Cardiac muscle cell (in vitro differentiated cells and primary cell): ENCODE measurements around the gene TMPRSS7. TPM values are rescaled to one million over a fixed set of nuclear protein-coding genes. Genes with fewer than 3 reads are reported as not detected.

Experiments
- DNase-seq, 2 donors: peaks; one replicate each; pipeline versions ENCODE4 v3.0.0 to v3.0.0-alpha.2; 2010 to 2017; ENCODE audit warnings: low read depth in 1 of 2, low spot score in 1 of 2
- H3K27ac ChIP-seq: fragments of 200-600 bp; sonication (generic); 2 replicates; pipeline ENCODE4 v1.5.1; 2016
- H3K27me3 ChIP-seq: fragments of 200-600 bp; sonication (generic); 2 replicates; pipeline ENCODE4 v1.6.0; 2016; ENCODE audit warnings: control low read depth
- H3K36me3 ChIP-seq: fragments of 200-600 bp; sonication (generic); 2 replicates; pipeline ENCODE4 v1.5.1; 2016; ENCODE audit warnings: control low read depth
- H3K4me1 ChIP-seq: fragments of 200-600 bp; sonication (generic); 2 replicates; pipeline ENCODE4 v1.8.1; 2017; ENCODE audit warnings: low read depth, mild to moderate bottlenecking, mixed run types
- H3K4me3 ChIP-seq: fragments of 200-600 bp; sonication (generic); 2 replicates; pipeline ENCODE4 v1.5.1; 2016; ENCODE audit warnings: mild to moderate bottlenecking
- H3K9me3 ChIP-seq: fragments of 200-600 bp; sonication (generic); 2 replicates; pipeline ENCODE4 v1.5.1; 2017; ENCODE audit warnings: low read depth, mild to moderate bottlenecking, control low read depth
- polyA plus RNA-seq: library from polyadenylated mRNA; unstranded; fragments of >200 nt; fragmentation: Nextera tagmentation; extraction: Ambion mirVana; gene quantifications from 2 replicates; pipeline ENCODE4 v1.2.1, GENCODE V29; 2016
- total RNA-seq: library from RNA; depleted of rRNA; stranded (reverse); fragments of >200 nt; gene quantifications from 2 replicates; pipeline ENCODE4 v1.2.3, GENCODE V29; 2016
- TF ChIP-seq, protein P1 (sequence below): IDR thresholded peaks from 2 replicates; pipeline ENCODE4 v1.5.1; 2012; ENCODE audit warnings: low read depth, mild to moderate bottlenecking, low read length

TMPRSS7 gene
- total and polyA plus RNA-seq, 2 experiments from 2014 or later = not detected

DNA sequence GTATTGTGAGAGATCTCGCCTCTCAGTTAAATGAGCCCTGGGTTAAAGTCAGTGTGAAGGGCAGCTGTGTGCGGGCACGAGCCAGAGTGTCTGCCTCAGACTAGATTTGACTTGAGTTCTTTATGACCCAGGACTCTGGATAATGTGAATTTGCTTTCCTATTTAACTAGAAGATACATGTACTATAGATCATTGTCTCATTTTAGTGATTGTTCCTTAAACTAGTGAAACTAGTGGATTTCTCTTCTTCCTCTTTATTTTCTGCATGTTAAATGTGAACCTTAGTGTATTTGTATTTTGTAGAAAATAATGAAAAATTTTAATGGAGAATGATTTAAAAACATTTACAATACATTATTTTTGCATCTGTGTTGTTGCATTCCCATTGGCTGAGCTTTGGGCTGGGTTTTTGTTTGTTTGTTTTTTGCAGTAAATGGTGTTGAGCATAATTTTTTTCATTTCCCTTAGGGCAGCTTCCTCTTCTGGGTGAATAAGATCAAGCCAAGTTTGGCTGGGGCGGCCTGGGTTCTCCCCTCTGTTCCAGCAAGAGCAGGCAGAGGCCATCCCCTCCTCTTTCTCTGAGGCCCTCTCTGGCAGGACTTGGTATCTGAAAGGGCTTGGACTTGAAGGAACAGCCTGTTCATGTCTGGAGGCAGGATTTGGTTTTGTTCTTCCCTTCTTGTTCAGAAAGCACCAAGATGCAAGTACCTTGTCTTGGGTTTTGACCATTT, 83.5 kb downstream of the TMPRSS7 start:
- Histone ChIP-seq H3K27me3 (no peaks in the 10 kb centered on the region), H3K4me1 (peaks cover 10% of the 10 kb centered on the region), H3K4me3 (no peak overlapping the region), H3K27ac (no peak overlapping the region), H3K9me3 (no peaks in the 10 kb centered on the region), H3K36me3 (peaks cover 6% of the 10 kb centered on the region)
- no peak for DNase-seq
- TF ChIP-seq, protein P1, sequence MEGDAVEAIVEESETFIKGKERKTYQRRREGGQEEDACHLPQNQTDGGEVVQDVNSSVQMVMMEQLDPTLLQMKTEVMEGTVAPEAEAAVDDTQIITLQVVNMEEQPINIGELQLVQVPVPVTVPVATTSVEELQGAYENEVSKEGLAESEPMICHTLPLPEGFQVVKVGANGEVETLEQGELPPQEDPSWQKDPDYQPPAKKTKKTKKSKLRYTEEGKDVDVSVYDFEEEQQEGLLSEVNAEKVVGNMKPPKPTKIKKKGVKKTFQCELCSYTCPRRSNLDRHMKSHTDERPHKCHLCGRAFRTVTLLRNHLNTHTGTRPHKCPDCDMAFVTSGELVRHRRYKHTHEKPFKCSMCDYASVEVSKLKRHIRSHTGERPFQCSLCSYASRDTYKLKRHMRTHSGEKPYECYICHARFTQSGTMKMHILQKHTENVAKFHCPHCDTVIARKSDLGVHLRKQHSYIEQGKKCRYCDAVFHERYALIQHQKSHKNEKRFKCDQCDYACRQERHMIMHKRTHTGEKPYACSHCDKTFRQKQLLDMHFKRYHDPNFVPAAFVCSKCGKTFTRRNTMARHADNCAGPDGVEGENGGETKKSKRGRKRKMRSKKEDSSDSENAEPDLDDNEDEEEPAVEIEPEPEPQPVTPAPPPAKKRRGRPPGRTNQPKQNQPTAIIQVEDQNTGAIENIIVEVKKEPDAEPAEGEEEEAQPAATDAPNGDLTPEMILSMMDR = no peak

DNA sequence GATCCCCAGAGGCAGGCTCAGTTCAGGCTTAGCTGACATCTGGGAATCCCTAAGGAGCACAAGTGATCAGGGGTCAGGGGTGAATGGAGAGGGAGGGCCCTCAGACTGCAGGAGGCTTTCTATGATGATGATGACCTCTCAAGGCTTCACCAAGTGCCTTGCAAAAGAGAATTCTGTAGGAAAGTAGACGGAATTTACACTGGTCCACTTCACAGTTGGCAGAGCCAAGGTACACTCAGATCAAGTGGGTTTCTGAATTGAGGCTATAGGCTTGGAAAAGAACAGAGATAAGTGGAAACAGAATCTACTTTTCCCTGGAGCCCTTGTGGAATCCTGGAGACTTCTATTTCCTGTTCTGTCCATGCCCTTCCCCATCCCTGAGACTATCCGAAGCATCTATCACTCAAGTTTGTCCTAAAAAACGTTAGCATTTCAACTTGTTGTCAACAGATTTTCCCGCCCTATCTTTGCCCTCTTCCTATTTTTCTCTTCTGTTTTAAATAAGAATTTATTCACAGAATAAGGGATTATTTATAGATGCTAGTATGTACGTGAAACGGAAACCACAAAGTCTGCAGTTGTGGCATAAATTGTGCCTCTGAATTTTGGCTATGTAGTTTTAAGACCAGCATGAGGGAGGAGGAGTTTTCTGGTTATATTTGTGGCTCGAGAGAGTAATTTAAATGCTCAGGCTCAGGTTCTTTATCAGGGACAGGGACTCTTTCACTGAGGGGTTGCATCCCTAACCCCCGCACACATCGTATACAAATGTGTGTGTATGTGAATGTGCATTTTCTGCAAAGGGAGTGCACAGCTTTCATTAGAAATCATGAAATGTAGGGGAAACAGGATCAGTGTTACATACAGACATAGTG, 85.7 kb downstream of the TMPRSS7 start:
- TF ChIP-seq, protein P1 = no peak
- Histone ChIP-seq H3K4me3 (no peak overlapping the region), H3K36me3 (peaks cover 6% of the 10 kb centered on the region), H3K27ac (no peak overlapping the region), H3K9me3 (no peaks in the 10 kb centered on the region), H3K27me3 (no peaks in the 10 kb centered on the region), H3K4me1 (peaks cover 16% of the 10 kb centered on the region)
- no peak for DNase-seq

DNA sequence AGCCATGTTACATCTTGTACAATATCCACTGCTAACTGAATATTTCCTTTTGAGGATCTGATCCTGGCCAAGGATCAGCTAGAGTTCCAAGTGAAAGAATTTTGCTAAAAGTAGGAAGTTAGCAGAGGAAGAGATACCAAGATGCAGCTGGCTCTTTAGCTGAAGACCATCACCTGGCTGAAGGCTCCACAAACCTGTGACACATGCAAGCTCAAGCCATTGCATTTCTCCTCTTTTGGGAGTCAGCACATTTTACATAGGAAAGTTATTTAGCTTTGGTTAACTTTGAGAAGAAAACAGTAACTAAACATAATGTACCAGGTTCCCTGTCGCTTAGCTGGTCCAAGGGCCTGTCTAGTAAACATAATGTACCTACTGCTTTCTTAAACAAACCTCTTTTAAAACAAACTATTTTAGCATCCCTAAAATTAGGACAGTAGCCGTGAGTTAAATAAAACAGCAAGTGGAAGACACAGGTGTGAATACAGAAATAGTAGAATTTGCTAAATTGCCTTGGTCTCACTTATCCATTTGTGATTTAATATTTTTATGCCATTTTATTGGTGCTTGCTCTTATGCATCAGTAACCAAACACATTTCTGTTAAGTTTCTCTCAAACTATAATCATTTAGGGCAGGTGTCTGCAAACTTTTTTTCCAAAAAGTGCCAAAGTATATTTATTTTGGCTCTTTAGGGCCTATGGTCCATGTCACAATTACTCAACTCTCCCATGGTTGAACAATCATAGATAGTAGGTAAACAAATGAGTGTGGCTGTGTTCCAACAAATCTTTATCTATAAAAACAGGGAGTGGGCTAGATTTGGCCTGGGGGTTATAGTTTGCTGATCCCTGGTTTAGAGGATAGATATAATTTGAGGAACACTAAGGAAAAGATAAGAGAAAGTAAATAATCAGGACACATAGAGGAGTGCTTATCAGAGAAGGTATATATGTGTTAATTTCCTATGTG, 87.3 kb downstream of the TMPRSS7 start:
- TF ChIP-seq, protein P1 = no peak
- H3K27me3 ChIP-seq = no peaks in the 10 kb centered on the region
- H3K36me3 ChIP-seq = peaks cover 3% of the 10 kb centered on the region
- no peak overlapping the region for H3K27ac ChIP-seq
- H3K4me3 ChIP-seq = no peak overlapping the region
- H3K4me1 ChIP-seq = peaks cover 23% of the 10 kb centered on the region
- H3K9me3 ChIP-seq = no peaks in the 10 kb centered on the region
- DNase-seq = no peak

- H3K4me3 ChIP-seq = no peak overlapping the region
- peaks cover 3% of the 10 kb centered on the region for H3K36me3 ChIP-seq
- no peaks in the 10 kb centered on the region for H3K9me3 ChIP-seq
- H3K27ac ChIP-seq = no peak overlapping the region
- H3K27me3 ChIP-seq = no peaks in the 10 kb centered on the region
- TF ChIP-seq, protein P1 = no peak
- no peak for DNase-seq
- H3K4me1 ChIP-seq = peaks cover 33% of the 10 kb centered on the region
These were observed 88.3 kb downstream of the TMPRSS7 start for GRCh38 chr3:112122870-112123269.

DNA sequence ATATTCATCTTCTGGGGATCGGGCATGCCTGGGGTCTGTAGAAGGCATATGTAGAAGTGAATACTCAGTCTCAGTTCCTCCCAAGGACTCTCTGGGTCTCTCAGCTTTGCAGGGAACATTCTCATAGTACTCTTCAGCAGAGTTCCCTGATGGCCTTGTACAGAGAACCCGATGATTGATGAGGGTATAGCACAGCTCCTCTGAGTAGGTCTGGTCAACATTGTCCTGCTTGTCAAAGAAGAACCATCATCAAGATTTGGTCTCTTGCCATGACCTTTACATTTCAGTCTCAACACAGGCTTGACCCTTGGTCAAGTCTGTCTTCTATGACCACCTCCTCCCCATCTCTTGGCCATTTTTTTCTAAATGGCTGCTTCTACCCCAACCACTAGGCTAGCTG, 89.0 kb downstream of the TMPRSS7 start:
- H3K4me1 ChIP-seq = peaks cover 36% of the 10 kb centered on the region

More for the DNA sequence above, 89.0 kb downstream of the TMPRSS7 start:
- H3K27me3 ChIP-seq = no peaks in the 10 kb centered on the region
- no peaks in the 10 kb centered on the region for H3K9me3 ChIP-seq
- H3K36me3 ChIP-seq = peaks cover 3% of the 10 kb centered on the region
- no peak for DNase-seq
- no peak overlapping the region for H3K27ac ChIP-seq
- H3K4me3 ChIP-seq = no peak overlapping the region
- TF ChIP-seq, protein P1 = no peak
